Ishikawa (cell line): ENCODE measurements around the gene KCNK2.

Experiments
- CEBPB ChIP-seq: IDR thresholded peaks from 2 replicates; pipeline ENCODE4 v1.6.1; 2012
- CREB1 ChIP-seq: IDR thresholded peaks from 2 replicates; pipeline ENCODE4 v1.6.1; 2012; ENCODE audit warnings: low read depth
- EGR1 ChIP-seq: IDR thresholded peaks from 2 replicates; pipeline ENCODE4 v1.6.1; 2012
- EP300 ChIP-seq: IDR thresholded peaks from 2 replicates; pipeline ENCODE4 v1.6.1; 2012; ENCODE audit warnings: borderline replicate concordance
- FOXM1 ChIP-seq: IDR thresholded peaks from 2 replicates; pipeline ENCODE4 v1.6.1; 2012; ENCODE audit warnings: low read depth, borderline replicate concordance
- MAX ChIP-seq: IDR thresholded peaks from 2 replicates; pipeline ENCODE4 v1.6.1; 2012
- NFIC ChIP-seq: IDR thresholded peaks from 2 replicates; pipeline ENCODE4 v1.6.1; 2012
- RAD21 ChIP-seq: IDR thresholded peaks from 2 replicates; pipeline ENCODE4 v1.6.1; 2012; ENCODE audit warnings: low read depth
- REST ChIP-seq: IDR thresholded peaks from 2 replicates; pipeline ENCODE4 v1.6.1; 2012; ENCODE audit warnings: low read depth, mild to moderate bottlenecking
- TAF1 ChIP-seq: IDR thresholded peaks from 2 replicates; pipeline ENCODE4 v1.6.1; 2012; ENCODE audit warnings: low read depth, mild to moderate bottlenecking
- TCF12 ChIP-seq: IDR thresholded peaks from 2 replicates; pipeline ENCODE4 v1.6.1; 2012; ENCODE audit warnings: low read depth
- TEAD4 ChIP-seq: IDR thresholded peaks from 2 replicates; pipeline ENCODE4 v1.6.1; 2012
- YY1 ChIP-seq: IDR thresholded peaks from 2 replicates; pipeline ENCODE4 v1.6.1; 2012; ENCODE audit warnings: low read depth
- ZBTB7A ChIP-seq: IDR thresholded peaks from 2 replicates; pipeline ENCODE4 v1.6.1; 2012; ENCODE audit warnings: low read depth
- TF ChIP-seq, protein P1 (sequence below): IDR thresholded peaks from 2 replicates; pipeline ENCODE4 v1.6.1; 2012

KCNK2 gene

DNA sequence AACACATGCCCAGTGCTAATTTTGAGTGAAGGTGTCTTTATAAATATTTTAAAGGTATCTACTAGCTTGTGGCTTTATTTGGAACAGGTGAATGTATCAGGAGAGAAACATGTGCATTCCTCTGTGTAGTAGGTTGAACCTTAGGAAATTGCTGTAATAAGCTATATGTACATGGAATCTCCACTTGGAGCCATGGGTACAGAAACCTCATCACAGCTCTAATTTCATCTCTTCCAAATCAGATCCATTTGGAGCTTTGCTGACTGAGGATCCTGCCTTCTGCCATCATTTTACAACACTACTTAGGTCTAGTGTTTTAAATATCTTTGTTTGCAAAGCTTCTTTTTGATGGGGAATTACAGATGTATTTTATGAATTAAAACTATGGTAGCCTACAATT, 2.1 kb downstream of the KCNK2 start:
- no peak for TF ChIP-seq CEBPB
- TF ChIP-seq ZBTB7A: no peak
- TF ChIP-seq TEAD4: no peak
- TF ChIP-seq CREB1: no peak
- TF ChIP-seq EP300: no peak
- no peak for TF ChIP-seq YY1
- no peak for TF ChIP-seq MAX
- TF ChIP-seq TCF12: no peak

- TF ChIP-seq ZBTB7A: no peak
- no peak for TF ChIP-seq TEAD4
- no peak for TF ChIP-seq NFIC
- TF ChIP-seq FOXM1: no peak
- TF ChIP-seq RAD21: no peak
- TF ChIP-seq TCF12: no peak
- no peak for TF ChIP-seq CREB1
- TF ChIP-seq EGR1: no peak
These were observed 5.1 kb downstream of the KCNK2 start for GRCh38 chr1:215087603-215088002.

GRCh38 chr1:215094381-215094780, 11.8 kb downstream of the KCNK2 start:
- no peak for TF ChIP-seq REST
- TF ChIP-seq EGR1: no peak

DNA sequence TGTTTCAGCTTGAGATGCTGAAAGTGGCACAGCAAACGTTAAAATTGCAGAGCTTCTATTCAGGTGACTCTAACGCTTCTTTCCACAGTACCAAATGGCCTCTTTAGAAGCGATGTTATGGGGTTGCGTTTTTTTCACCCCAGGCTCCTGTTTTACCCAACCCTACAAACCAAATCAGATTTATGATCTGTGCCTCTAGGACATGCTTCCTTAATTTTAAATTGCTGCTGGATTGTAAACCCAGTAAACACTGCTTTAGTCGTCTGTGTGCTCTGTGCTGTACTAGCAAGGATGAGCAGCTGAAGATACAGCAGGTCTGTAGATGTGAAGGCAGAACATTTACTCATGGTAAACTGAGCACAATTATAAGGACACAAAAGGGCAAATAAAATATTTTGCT, 13.0 kb downstream of the KCNK2 start:
- TF ChIP-seq NFIC (no peak), MAX (no peak), RAD21 (no peak)

DNA sequence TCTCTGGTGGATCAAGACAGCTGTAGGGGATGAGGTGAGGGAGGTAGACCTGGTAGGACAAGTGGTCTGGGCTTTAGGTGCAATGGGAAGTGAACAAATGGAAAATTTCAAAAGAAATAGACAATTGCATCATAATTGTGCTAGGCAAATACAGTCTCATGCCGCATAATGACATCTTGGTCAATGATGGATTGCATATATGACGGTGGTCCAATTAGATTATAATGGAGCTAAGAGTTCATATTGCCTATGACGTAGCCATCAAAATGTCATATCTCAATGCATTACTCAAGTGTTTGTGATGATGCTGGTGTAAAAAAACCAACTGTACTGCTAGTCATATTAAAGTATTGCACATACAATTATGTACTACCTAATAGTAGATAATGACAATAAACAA, 19.0 kb downstream of the KCNK2 start:
- no peak for TF ChIP-seq FOXM1
- no peak for TF ChIP-seq CEBPB
- TF ChIP-seq NFIC: no peak
- TF ChIP-seq YY1: no peak
- TF ChIP-seq EGR1: no peak
- no peak for TF ChIP-seq TEAD4
- no peak for TF ChIP-seq TAF1
- TF ChIP-seq ZBTB7A: no peak
- no peak for TF ChIP-seq CREB1
- TF ChIP-seq, protein P1, sequence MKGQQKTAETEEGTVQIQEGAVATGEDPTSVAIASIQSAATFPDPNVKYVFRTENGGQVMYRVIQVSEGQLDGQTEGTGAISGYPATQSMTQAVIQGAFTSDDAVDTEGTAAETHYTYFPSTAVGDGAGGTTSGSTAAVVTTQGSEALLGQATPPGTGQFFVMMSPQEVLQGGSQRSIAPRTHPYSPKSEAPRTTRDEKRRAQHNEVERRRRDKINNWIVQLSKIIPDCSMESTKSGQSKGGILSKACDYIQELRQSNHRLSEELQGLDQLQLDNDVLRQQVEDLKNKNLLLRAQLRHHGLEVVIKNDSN: no peak
- no peak for TF ChIP-seq MAX
- no peak for TF ChIP-seq EP300
- no peak for TF ChIP-seq TCF12
- no peak for TF ChIP-seq REST
- no peak for TF ChIP-seq RAD21

DNA sequence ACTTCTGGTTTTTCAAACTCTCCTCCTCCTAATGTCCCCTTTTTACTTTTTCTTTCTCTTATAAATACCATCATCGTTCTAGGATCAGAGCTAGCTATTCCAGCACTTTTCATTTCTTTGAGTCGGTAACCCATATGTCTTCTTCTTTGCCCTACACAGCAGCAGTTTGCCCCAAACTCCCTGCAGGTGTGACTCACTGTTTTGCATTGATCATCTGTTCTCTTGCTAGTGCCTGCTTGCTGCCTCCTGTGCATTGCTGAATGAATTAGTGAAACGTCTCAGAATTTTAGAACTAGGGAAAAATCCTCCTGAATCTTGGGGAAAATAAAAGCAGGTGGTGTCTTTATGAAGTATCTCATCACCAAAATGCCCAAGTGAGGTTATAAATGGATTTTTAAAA, 21.7 kb downstream of the KCNK2 start:
- TF ChIP-seq CREB1 (no peak), EGR1 (no peak), REST (no peak), MAX (no peak), TAF1 (no peak), FOXM1 (no peak), TEAD4 (no peak), CEBPB (no peak), ZBTB7A (no peak), RAD21 (no peak)
